RWPE2 (cell line): ENCODE data around the gene HOXD4.
A peak's percentile ranks its signal among the peaks of the same experiment; 100 is the strongest.

Source experiments
- ATAC-seq: fragments of 200-7000 bp; cut with Tn5 transposase; 3 replicates; pipeline ENCODE4 v1.9.1; 2021; ENCODE audit warnings: low read depth
- DNase-seq: peaks from one replicate; pipeline ENCODE4 v3.0.0-alpha.2; 2020; ENCODE audit warnings: low spot score
- H3K27ac ChIP-seq: fragments of 450-650 bp; 2 replicates; pipeline ENCODE4 v1.5.1; 2017; ENCODE audit warnings: mild to moderate bottlenecking; ENCODE audit not compliant: poor library complexity, severe bottlenecking
- H3K27me3 ChIP-seq: fragments of 250-450 bp; sonication (Bioruptor Pico); 2 replicates; pipeline ENCODE4 v1.5.1; 2021; ENCODE audit warnings: mild to moderate bottlenecking, moderate library complexity; ENCODE audit not compliant: insufficient read depth, poor library complexity, severe bottlenecking
- H3K36me3 ChIP-seq: fragments of 250-450 bp; sonication (Bioruptor Pico); 2 replicates; pipeline ENCODE4 v1.5.1; 2020; ENCODE audit warnings: low read depth, mild to moderate bottlenecking, moderate library complexity
- H3K4me1 ChIP-seq: fragments of 250-450 bp; sonication (Bioruptor Pico); 2 replicates; pipeline ENCODE4 v1.5.1; 2021; ENCODE audit warnings: mild to moderate bottlenecking, moderate library complexity; ENCODE audit not compliant: insufficient read depth, poor library complexity, severe bottlenecking
- H3K4me3 ChIP-seq: fragments of 250-450 bp; sonication (Bioruptor Pico); 2 replicates; pipeline ENCODE4 v1.5.1; 2021; ENCODE audit warnings: mild to moderate bottlenecking, moderate library complexity; ENCODE audit not compliant: severe bottlenecking
- H3K9me3 ChIP-seq: fragments of 250-450 bp; sonication (Bioruptor Pico); 2 replicates; pipeline ENCODE4 v1.5.1; 2021; ENCODE audit warnings: mild to moderate bottlenecking, moderate library complexity; ENCODE audit not compliant: severe bottlenecking
- TF ChIP-seq, protein P1 (sequence below): fragments of 450-650 bp; IDR thresholded peaks from one replicate; pipeline ENCODE4 v1.5.1; 2017; ENCODE audit warnings: mild to moderate bottlenecking, moderate library complexity; ENCODE audit not compliant: poor library complexity, severe bottlenecking

Gene HOXD4

DNA sequence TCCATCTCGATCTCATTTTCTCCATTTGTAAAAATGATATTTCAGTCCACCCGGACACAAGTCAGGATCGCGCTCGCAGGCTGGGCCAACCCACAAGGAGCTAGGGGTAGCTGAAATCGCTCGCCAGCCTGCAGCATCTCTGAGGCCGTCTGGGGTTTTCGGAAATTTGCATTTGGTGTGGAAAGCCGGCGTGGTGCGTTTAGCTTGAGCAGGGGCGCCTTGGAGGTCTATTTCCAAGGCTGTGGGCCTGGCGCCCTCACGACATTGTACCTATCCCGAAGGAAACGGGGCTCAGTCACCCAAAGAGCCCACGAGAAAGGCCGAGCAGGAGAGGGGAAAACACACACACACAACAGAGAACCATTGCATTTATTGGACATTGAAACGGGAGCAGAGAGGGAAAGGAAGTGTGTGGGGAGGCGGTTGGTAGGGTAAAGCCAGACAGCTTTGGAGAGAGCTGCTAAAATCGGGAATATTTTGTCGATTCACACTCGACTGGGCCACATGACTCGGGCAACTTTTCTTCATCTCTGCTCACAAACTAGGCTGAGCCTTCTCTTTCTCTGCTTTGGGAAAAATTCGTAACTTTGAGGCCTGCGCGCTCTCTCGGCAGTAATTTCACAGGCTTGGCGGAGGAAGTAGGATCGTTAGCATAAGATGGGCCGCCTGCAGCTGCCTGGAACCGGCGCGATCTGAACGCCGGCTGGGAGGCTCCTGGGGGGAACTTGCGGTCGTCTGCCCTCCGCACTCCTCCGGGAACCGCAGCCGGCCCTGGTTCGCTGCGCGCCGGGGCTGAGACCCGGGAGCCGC lies 23.0 kb upstream of the HOXD4 start:
- no peaks in the 10 kb centered on the region for H3K9me3 ChIP-seq
- H3K27me3 ChIP-seq: no peaks in the 10 kb centered on the region
- no peak for DNase-seq
- H3K4me1 ChIP-seq: peaks cover 5% of the 10 kb centered on the region
- peaks cover 6% of the 10 kb centered on the region for H3K36me3 ChIP-seq
- ATAC-seq: no peak
- H3K27ac ChIP-seq: no peak overlapping the region
- H3K4me3 ChIP-seq: no peak overlapping the region
- TF ChIP-seq, protein P1, sequence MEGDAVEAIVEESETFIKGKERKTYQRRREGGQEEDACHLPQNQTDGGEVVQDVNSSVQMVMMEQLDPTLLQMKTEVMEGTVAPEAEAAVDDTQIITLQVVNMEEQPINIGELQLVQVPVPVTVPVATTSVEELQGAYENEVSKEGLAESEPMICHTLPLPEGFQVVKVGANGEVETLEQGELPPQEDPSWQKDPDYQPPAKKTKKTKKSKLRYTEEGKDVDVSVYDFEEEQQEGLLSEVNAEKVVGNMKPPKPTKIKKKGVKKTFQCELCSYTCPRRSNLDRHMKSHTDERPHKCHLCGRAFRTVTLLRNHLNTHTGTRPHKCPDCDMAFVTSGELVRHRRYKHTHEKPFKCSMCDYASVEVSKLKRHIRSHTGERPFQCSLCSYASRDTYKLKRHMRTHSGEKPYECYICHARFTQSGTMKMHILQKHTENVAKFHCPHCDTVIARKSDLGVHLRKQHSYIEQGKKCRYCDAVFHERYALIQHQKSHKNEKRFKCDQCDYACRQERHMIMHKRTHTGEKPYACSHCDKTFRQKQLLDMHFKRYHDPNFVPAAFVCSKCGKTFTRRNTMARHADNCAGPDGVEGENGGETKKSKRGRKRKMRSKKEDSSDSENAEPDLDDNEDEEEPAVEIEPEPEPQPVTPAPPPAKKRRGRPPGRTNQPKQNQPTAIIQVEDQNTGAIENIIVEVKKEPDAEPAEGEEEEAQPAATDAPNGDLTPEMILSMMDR: no peak

DNA sequence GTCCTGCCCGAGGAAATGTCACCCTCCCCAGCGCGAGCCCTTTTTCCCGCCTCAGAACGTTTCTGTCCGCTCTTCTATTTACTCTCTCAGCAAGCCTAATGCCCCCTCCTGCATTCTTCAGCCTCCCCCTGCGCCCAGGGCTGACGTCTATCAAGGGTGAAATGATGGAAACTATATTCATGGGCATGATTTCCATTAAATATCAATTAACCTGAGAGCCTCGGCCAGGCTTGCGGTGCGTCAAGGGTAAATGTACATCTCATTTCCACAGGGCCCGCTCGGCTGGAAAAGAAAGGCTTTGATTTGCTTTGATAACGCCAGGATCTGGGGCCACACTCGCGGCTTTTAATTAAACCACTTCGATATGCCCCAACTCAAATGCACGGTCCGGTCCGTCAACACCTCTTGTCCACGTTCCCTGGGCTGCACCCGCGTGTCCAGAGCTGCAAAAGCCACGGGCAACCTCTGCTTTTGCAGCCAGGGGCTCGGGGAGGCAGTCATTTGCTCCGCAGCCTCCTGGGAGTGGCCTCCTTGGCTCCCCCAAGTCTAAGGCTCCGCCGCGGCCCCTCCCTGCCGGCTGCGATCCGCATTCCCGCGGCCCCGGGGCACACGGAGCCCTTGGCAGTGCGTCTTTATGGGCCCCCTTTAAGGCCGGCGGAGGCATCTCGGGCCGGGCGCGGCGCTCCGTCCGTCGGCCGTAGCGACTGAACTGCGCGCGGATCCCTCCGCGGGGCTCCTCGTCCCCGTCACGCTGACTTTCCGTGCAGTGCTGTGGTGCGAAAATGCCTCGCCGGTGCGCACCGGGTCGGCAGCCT lies 22.2 kb upstream of the HOXD4 start, which contains the start of gene HOXD8:
HOXD8 (plus strand) TSS at position 724 of the 815 bp plus-strand sequence. CDS start 662 bp downstream, outside the sequence.
- Histone ChIP-seq H3K27me3 (no peaks in the 10 kb centered on the region), H3K4me3 (peak within 1 kb of the TSS; percentile 96), H3K9me3 (no peaks in the 10 kb centered on the region), H3K36me3 (no peaks in the 10 kb centered on the region), H3K27ac (peak within 1 kb of the TSS; percentile 65), H3K4me1 (peaks cover 5% of the 10 kb centered on the region)
- ATAC-seq: peak; percentile 45
- no peak for DNase-seq
- TF ChIP-seq, protein P1: no peak

DNA sequence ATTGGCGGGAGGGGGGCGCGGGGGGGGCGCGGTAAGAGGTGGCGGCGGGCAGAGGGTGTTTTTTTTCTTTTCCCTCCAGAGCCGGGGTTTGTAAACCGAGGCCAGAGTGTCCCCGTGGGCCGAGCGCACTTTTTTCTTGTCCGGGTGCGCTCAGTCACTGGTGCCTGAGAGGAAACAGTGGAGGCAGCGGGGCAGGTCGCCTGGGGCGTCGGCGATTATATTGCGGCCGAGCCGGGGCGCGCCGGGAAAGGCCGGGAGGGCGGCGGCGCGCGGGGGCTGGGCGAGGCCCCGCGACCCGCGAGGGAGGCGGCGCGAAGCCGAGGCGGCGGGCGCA lies 21.6 kb upstream of the HOXD4 start:
- no peaks in the 10 kb centered on the region for H3K36me3 ChIP-seq
- H3K4me1 ChIP-seq: peaks cover 5% of the 10 kb centered on the region
- no peaks in the 10 kb centered on the region for H3K9me3 ChIP-seq
- ATAC-seq (peak; percentile 9; the same call in 2 of the 3 replicates), DNase-seq (no peak)
- no peaks in the 10 kb centered on the region for H3K27me3 ChIP-seq
- peak overlapping the region; percentile 65 for H3K27ac ChIP-seq
- peak overlapping the region; percentile 96 for H3K4me3 ChIP-seq
- TF ChIP-seq, protein P1: no peak

DNA sequence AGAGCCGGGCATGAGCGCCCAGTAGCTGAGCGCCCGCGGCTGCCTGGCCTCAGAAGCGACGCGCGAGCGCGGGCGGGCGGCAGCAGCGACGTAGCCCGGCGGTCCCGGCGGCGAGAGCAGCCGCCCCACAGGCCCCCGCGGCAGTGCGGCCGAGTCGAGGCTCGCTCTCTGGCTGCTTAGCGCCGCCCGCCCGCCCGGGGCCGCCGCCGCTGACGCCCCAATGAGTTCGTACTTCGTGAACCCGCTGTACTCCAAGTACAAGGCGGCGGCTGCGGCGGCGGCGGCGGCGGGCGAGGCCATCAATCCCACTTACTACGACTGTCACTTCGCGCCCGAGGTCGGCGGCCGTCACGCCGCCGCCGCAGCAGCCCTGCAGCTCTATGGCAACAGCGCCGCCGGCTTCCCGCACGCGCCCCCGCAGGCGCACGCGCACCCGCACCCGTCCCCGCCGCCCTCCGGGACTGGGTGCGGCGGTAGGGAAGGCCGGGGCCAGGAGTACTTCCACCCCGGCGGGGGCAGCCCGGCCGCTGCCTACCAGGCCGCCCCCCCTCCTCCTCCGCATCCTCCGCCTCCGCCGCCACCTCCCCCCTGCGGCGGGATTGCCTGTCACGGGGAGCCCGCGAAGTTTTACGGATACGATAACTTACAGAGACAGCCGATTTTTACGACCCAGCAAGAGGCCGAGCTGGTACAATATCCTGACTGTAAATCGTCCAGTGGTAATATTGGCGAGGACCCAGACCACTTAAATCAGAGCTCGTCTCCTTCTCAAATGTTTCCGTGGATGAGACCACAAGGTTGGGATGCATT lies 21.0 kb upstream of the HOXD4 start:
- no peaks in the 10 kb centered on the region for H3K27me3 ChIP-seq
- TF ChIP-seq, protein P1: peak; percentile 9
- peak overlapping the region; percentile 65 for H3K27ac ChIP-seq
- H3K4me1 ChIP-seq: peaks cover 9% of the 10 kb centered on the region
- no peaks in the 10 kb centered on the region for H3K36me3 ChIP-seq
- DNase-seq (no peak), ATAC-seq (peak; percentile 59)
- H3K4me3 ChIP-seq: peak overlapping the region; percentile 96
- H3K9me3 ChIP-seq: no peaks in the 10 kb centered on the region
